ENCODE measurements around the gene ABTB2.

- TF ChIP-seq EZH2phosphoT487 (IDR thresholded peaks at IDR 0.05; ENCODE audit: low read depth, severe bottlenecking, unreplicated experiment) = no peak
- TF ChIP-seq, protein P1, sequence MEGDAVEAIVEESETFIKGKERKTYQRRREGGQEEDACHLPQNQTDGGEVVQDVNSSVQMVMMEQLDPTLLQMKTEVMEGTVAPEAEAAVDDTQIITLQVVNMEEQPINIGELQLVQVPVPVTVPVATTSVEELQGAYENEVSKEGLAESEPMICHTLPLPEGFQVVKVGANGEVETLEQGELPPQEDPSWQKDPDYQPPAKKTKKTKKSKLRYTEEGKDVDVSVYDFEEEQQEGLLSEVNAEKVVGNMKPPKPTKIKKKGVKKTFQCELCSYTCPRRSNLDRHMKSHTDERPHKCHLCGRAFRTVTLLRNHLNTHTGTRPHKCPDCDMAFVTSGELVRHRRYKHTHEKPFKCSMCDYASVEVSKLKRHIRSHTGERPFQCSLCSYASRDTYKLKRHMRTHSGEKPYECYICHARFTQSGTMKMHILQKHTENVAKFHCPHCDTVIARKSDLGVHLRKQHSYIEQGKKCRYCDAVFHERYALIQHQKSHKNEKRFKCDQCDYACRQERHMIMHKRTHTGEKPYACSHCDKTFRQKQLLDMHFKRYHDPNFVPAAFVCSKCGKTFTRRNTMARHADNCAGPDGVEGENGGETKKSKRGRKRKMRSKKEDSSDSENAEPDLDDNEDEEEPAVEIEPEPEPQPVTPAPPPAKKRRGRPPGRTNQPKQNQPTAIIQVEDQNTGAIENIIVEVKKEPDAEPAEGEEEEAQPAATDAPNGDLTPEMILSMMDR (IDR thresholded peaks at IDR 0.05; ENCODE audit: poor library complexity) = no peak
- TF ChIP-seq EZH2 (IDR thresholded peaks at IDR 0.05; ENCODE audit: borderline replicate concordance) = no peak
Measured at GRCh38 chr11:34236572-34236971, 121.2 kb downstream of the ABTB2 start.
